Measurements from ENCODE around the gene FANCG. TPM values are rescaled to one million over a fixed set of nuclear protein-coding genes. Genes with fewer than 3 reads are reported as not detected.

FANCG gene
- total and polyA plus RNA-seq, 9 donors: 23.1 to 34.5 (median 30.9) TPM

GRCh38 chr9:35076848-35077247 lies 2.9 kb downstream of the FANCG start:
- Histone ChIP-seq H3K9me3 (replicated peaks; ENCODE audit: control insufficient read depth, low read depth, low read length) (no peaks in the 10 kb centered on the region), H3K27me3 (ENCODE audit: control insufficient read depth, insufficient read depth, low read length) (no peaks in the 10 kb centered on the region), H3K4me3 (ENCODE audit: low read length) (no peak overlapping the region), H3K4me1 (ENCODE audit: control insufficient read depth, insufficient read depth, low read length) (peaks cover 22% of the 10 kb centered on the region), H3K36me3 (ENCODE audit: control insufficient read depth, insufficient read depth, low read length) (peaks cover 47% of the 10 kb centered on the region), H3K27ac (ENCODE audit: low read length) (no peak overlapping the region)
- DNase-seq: no peak
- 92% methylated on average over 4 of the region's 4 CpGs for WGBS (ENCODE audit: insufficient coverage)

- Histone ChIP-seq H3K27me3 (ENCODE audit: control insufficient read depth, insufficient read depth, low read length) (no peaks in the 10 kb centered on the region), H3K4me3 (ENCODE audit: low read length) (no peak overlapping the region), H3K4me1 (ENCODE audit: control insufficient read depth, insufficient read depth, low read length) (peaks cover 30% of the 10 kb centered on the region), H3K9me3 (replicated peaks; ENCODE audit: control insufficient read depth, low read depth, low read length) (no peaks in the 10 kb centered on the region), H3K36me3 (ENCODE audit: control insufficient read depth, insufficient read depth, low read length) (peaks cover 47% of the 10 kb centered on the region), H3K27ac (ENCODE audit: low read length) (no peak overlapping the region)
- DNase-seq: no peak
- 78% methylated on average over 1 of the region's 4 CpGs for WGBS (ENCODE audit: insufficient coverage)
Measured at GRCh38 chr9:35075358-35075757, 4.4 kb downstream of the FANCG start.

GRCh38 chr9:35074791-35075190 lies 5.0 kb downstream of the FANCG start:
- Histone ChIP-seq H3K36me3 (ENCODE audit: control insufficient read depth, insufficient read depth, low read length) (peaks cover 50% of the 10 kb centered on the region), H3K9me3 (replicated peaks; ENCODE audit: control insufficient read depth, low read depth, low read length) (no peaks in the 10 kb centered on the region), H3K4me1 (ENCODE audit: control insufficient read depth, insufficient read depth, low read length) (peaks cover 36% of the 10 kb centered on the region), H3K27ac (ENCODE audit: low read length) (no peak overlapping the region), H3K27me3 (ENCODE audit: control insufficient read depth, insufficient read depth, low read length) (no peaks in the 10 kb centered on the region), H3K4me3 (ENCODE audit: low read length) (no peak overlapping the region)
- WGBS (ENCODE audit: insufficient coverage): 90% methylated on average over 8 of the region's 8 CpGs
- DNase-seq: no peak

- DNase-seq: no peak
- H3K27me3 ChIP-seq (ENCODE audit: control insufficient read depth, insufficient read depth, low read length): no peaks in the 10 kb centered on the region
- H3K9me3 ChIP-seq (replicated peaks; ENCODE audit: control insufficient read depth, low read depth, low read length): no peaks in the 10 kb centered on the region
- H3K27ac ChIP-seq (ENCODE audit: low read length): no peak overlapping the region
- peaks cover 52% of the 10 kb centered on the region for H3K36me3 ChIP-seq (ENCODE audit: control insufficient read depth, insufficient read depth, low read length)
- WGBS (ENCODE audit: insufficient coverage): 88% methylated on average over 4 of the region's 6 CpGs
- H3K4me1 ChIP-seq (ENCODE audit: control insufficient read depth, insufficient read depth, low read length): peaks cover 37% of the 10 kb centered on the region
- no peak overlapping the region for H3K4me3 ChIP-seq (ENCODE audit: low read length)
Measured at GRCh38 chr9:35074141-35074540, 5.6 kb downstream of the FANCG start.

GRCh38 chr9:35073279-35073612 lies 6.5 kb downstream of the FANCG start:
- no CpG with 5 or more reads among the region's 2 CpGs for WGBS (ENCODE audit: insufficient coverage)
- Histone ChIP-seq H3K4me3 (ENCODE audit: low read length) (no peak overlapping the region), H3K27me3 (ENCODE audit: control insufficient read depth, insufficient read depth, low read length) (no peaks in the 10 kb centered on the region), H3K36me3 (ENCODE audit: control insufficient read depth, insufficient read depth, low read length) (peaks cover 52% of the 10 kb centered on the region), H3K9me3 (replicated peaks; ENCODE audit: control insufficient read depth, low read depth, low read length) (no peaks in the 10 kb centered on the region), H3K4me1 (ENCODE audit: control insufficient read depth, insufficient read depth, low read length) (peaks cover 32% of the 10 kb centered on the region), H3K27ac (ENCODE audit: low read length) (peak overlapping the region; percentile 98)
- DNase-seq: no peak

- peaks cover 26% of the 10 kb centered on the region for H3K4me1 ChIP-seq (ENCODE audit: control insufficient read depth, insufficient read depth, low read length)
- WGBS (ENCODE audit: insufficient coverage): 6% methylated on average over 43 of the region's 54 CpGs
- DNase-seq: peak; percentile 100
- peaks cover 51% of the 10 kb centered on the region for H3K36me3 ChIP-seq (ENCODE audit: control insufficient read depth, insufficient read depth, low read length)
- peak within 1 kb of the TSS; percentile 94 for H3K4me3 ChIP-seq (ENCODE audit: low read length)
- peak within 1 kb of the TSS; percentile 98 for H3K27ac ChIP-seq (ENCODE audit: low read length)
- no peaks in the 10 kb centered on the region for H3K9me3 ChIP-seq (replicated peaks; ENCODE audit: control insufficient read depth, low read depth, low read length)
- no peaks in the 10 kb centered on the region for H3K27me3 ChIP-seq (ENCODE audit: control insufficient read depth, insufficient read depth, low read length)
Measured at GRCh38 chr9:35072461-35073278, 7.1 kb downstream of the FANCG start, which contains the start of gene VCP. VCP (minus strand) TSS chr9:35072625; CDS start chr9:35072353, 272 bp downstream.

- Histone ChIP-seq H3K36me3 (ENCODE audit: control insufficient read depth, insufficient read depth, low read length) (peaks cover 51% of the 10 kb centered on the region), H3K4me1 (ENCODE audit: control insufficient read depth, insufficient read depth, low read length) (peaks cover 26% of the 10 kb centered on the region), H3K27ac (ENCODE audit: low read length) (peak overlapping the region; percentile 98), H3K9me3 (replicated peaks; ENCODE audit: control insufficient read depth, low read depth, low read length) (no peaks in the 10 kb centered on the region), H3K4me3 (ENCODE audit: low read length) (peak overlapping the region; percentile 94), H3K27me3 (ENCODE audit: control insufficient read depth, insufficient read depth, low read length) (no peaks in the 10 kb centered on the region)
- peak; percentile 93 for DNase-seq
- under 1% methylated on average over 79 of the region's 79 CpGs for WGBS (ENCODE audit: insufficient coverage)
Measured at GRCh38 chr9:35071814-35072460, 7.8 kb downstream of the FANCG start.

GRCh38 chr9:35070823-35071813 lies 8.6 kb downstream of the FANCG start:
- peaks cover 26% of the 10 kb centered on the region for H3K4me1 ChIP-seq (ENCODE audit: control insufficient read depth, insufficient read depth, low read length)
- peak overlapping the region; percentile 98 for H3K27ac ChIP-seq (ENCODE audit: low read length)
- peak overlapping the region; percentile 94 for H3K4me3 ChIP-seq (ENCODE audit: low read length)
- H3K9me3 ChIP-seq (replicated peaks; ENCODE audit: control insufficient read depth, low read depth, low read length): no peaks in the 10 kb centered on the region
- H3K27me3 ChIP-seq (ENCODE audit: control insufficient read depth, insufficient read depth, low read length): no peaks in the 10 kb centered on the region
- peak; percentile 33 for DNase-seq
- WGBS (ENCODE audit: insufficient coverage): under 1% methylated on average over 11 of the region's 20 CpGs
- peaks cover 51% of the 10 kb centered on the region for H3K36me3 ChIP-seq (ENCODE audit: control insufficient read depth, insufficient read depth, low read length)

GRCh38 chr9:35069020-35069419 lies 10.7 kb downstream of the FANCG start:
- Histone ChIP-seq H3K36me3 (ENCODE audit: control insufficient read depth, insufficient read depth, low read length) (peaks cover 50% of the 10 kb centered on the region), H3K27me3 (ENCODE audit: control insufficient read depth, insufficient read depth, low read length) (no peaks in the 10 kb centered on the region), H3K4me3 (ENCODE audit: low read length) (no peak overlapping the region), H3K9me3 (replicated peaks; ENCODE audit: control insufficient read depth, low read depth, low read length) (no peaks in the 10 kb centered on the region), H3K27ac (ENCODE audit: low read length) (no peak overlapping the region), H3K4me1 (ENCODE audit: control insufficient read depth, insufficient read depth, low read length) (peaks cover 26% of the 10 kb centered on the region)
- WGBS (ENCODE audit: insufficient coverage): 74% methylated on average over 3 of the region's 4 CpGs
- no peak for DNase-seq
